Lower leg skin (tissue), 3 donors: ENCODE data around the gene TACSTD2.

ENCODE experiments used
- POLR2A ChIP-seq, 2 donors: fragments of 450-650 bp; IDR thresholded peaks; one replicate each; pipeline ENCODE4 v1.6.1; 2016 to 2017; ENCODE audit warnings: antibody characterized with exemption in 2 of 2, mild to moderate bottlenecking in 1 of 2, moderate library complexity in 1 of 2
- TF ChIP-seq, protein P1 (sequence below), 3 donors: fragments of 450-650 bp; IDR thresholded peaks; one replicate each; pipeline ENCODE4 v1.5.1; 2016; ENCODE audit warnings: antibody characterized with exemption in 3 of 3, mild to moderate bottlenecking in 3 of 3, moderate library complexity in 2 of 3

GRCh38 chr1:58577654-58578030, 590 bp upstream of the TACSTD2 start:
- TF ChIP-seq POLR2A (IDR thresholded peaks at IDR 0.05): no peak
- TF ChIP-seq, protein P1, sequence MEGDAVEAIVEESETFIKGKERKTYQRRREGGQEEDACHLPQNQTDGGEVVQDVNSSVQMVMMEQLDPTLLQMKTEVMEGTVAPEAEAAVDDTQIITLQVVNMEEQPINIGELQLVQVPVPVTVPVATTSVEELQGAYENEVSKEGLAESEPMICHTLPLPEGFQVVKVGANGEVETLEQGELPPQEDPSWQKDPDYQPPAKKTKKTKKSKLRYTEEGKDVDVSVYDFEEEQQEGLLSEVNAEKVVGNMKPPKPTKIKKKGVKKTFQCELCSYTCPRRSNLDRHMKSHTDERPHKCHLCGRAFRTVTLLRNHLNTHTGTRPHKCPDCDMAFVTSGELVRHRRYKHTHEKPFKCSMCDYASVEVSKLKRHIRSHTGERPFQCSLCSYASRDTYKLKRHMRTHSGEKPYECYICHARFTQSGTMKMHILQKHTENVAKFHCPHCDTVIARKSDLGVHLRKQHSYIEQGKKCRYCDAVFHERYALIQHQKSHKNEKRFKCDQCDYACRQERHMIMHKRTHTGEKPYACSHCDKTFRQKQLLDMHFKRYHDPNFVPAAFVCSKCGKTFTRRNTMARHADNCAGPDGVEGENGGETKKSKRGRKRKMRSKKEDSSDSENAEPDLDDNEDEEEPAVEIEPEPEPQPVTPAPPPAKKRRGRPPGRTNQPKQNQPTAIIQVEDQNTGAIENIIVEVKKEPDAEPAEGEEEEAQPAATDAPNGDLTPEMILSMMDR (IDR thresholded peaks at IDR 0.05): no peak
